Fibroblast of mammary gland (primary cell): ENCODE results near the gene UBE2Q2.

Experiments
- DNase-seq: peaks from one replicate; pipeline ENCODE4 v3.0.0-alpha.2; 2010; ENCODE audit warnings: low read depth
- H3K4me3 ChIP-seq: 2 replicates; pipeline ENCODE4 v1.5.1; 2011; ENCODE audit warnings: low read depth, mild to moderate bottlenecking, low read length, moderate library complexity; ENCODE audit not compliant: control insufficient read depth
- TF ChIP-seq, protein P1 (sequence below): conservative IDR thresholded peaks from 2 replicates; pipeline ENCODE4 v1.5.1; 2011; ENCODE audit warnings: low read depth, low read length, inconsistent platforms; ENCODE audit not compliant: control insufficient read depth, insufficient read depth

Gene UBE2Q2

DNA sequence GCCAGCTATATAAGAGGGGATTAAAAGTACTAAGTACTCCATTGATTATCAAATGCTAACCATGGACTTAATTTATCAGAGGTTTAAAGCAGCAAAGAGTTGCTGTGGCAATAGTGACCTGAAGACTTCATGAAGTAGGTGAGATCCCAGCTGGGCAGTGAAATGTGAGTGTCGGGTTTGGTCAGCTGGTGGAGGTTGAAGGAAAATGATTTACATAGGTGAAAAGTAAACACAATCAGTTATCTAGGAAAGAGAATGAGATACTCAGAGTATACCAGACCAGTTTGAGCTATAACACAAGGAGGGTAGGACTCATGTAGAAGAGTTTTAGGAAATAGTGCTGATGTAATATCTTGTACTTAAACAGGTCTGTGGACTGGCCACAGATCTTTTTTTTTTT lies 43.9 kb downstream of the UBE2Q2 start:
- no peak overlapping the region for H3K4me3 ChIP-seq
- no peak for DNase-seq
- TF ChIP-seq, protein P1, sequence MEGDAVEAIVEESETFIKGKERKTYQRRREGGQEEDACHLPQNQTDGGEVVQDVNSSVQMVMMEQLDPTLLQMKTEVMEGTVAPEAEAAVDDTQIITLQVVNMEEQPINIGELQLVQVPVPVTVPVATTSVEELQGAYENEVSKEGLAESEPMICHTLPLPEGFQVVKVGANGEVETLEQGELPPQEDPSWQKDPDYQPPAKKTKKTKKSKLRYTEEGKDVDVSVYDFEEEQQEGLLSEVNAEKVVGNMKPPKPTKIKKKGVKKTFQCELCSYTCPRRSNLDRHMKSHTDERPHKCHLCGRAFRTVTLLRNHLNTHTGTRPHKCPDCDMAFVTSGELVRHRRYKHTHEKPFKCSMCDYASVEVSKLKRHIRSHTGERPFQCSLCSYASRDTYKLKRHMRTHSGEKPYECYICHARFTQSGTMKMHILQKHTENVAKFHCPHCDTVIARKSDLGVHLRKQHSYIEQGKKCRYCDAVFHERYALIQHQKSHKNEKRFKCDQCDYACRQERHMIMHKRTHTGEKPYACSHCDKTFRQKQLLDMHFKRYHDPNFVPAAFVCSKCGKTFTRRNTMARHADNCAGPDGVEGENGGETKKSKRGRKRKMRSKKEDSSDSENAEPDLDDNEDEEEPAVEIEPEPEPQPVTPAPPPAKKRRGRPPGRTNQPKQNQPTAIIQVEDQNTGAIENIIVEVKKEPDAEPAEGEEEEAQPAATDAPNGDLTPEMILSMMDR = no peak

DNA sequence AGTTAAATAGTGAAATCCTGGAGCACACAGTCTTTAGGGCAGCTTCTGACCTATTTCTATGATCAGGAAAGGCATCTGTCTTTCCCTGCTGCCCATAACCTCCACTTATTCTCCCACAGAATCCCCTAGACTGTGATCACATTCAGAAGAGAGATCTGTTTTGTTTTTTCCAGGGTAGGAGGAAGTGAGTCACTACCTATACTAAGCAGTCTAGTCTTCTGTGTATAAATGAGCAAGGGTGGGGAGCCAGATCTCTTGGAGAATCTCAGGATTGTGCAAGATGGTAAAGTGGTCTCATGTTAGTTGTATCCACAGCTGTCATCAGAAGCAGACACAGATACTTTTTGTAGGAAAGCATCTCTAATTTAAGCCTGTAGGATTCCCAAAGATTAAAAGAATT lies 48.6 kb downstream of the UBE2Q2 start:
- TF ChIP-seq, protein P1 = no peak
- peak; percentile 90 for DNase-seq
- no peak overlapping the region for H3K4me3 ChIP-seq

DNA sequence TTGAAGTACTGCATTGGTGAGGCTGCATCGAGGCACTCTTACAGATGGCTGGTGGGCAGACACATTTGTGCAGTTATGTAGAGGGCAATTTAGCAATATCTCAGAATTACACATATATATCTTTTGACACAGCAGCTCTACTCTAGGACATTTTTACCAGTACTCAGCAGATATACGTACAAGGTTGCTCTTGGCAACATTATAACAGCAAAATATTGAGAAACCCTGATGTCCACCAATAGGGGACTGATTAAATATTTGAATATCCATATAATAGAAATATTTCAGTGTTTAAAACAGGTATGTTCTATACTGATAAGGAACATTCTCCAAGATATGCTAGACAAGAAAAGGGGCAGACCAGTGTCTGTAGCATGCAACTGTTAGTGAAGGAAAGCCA lies 52.5 kb downstream of the UBE2Q2 start:
- no peak for DNase-seq
- no peak overlapping the region for H3K4me3 ChIP-seq
- TF ChIP-seq, protein P1 = no peak

DNA sequence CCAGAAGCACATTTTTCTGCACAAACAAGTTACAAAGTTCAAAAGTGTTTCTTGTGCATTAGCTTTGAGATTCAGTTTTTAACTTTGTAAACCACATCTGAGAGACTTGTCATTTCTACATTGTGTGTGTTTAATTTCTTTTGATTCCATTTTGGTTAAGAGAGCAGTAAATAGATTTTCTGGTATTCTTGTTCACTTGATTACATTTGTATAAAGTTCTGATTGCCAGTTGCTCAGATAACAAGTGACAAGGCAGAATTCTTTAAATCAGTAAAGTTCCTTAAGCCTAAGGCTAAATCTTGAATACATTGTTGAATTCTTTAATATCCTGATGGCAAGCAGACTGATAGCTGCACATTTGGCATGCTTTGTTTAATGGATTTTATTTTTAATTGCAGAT lies 57.3 kb downstream of the UBE2Q2 start:
- TF ChIP-seq, protein P1 = no peak
- DNase-seq = no peak
- no peak overlapping the region for H3K4me3 ChIP-seq

DNA sequence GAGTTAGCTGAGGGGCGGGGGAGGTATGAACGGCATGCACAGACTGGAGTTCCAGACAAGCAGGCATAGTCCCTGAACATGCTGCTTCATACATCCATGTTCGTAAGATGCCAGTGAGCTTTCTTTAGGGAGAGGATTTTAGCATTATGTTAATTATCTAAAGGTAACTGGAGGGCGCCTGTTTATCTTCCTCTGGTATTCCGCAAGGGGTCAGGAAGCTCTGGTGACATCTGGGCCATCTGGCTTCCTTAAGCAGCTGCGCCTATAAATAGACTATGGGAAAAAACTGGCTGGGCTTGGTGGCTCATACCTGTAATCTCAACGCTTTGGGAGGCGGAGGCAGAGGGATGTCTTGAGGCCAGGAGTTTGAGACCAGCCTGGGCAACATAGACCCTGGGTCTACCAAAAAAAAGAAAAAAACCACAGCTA lies 58.9 kb downstream of the UBE2Q2 start:
- DNase-seq = no peak
- no peak overlapping the region for H3K4me3 ChIP-seq
- TF ChIP-seq, protein P1 = no peak

DNA sequence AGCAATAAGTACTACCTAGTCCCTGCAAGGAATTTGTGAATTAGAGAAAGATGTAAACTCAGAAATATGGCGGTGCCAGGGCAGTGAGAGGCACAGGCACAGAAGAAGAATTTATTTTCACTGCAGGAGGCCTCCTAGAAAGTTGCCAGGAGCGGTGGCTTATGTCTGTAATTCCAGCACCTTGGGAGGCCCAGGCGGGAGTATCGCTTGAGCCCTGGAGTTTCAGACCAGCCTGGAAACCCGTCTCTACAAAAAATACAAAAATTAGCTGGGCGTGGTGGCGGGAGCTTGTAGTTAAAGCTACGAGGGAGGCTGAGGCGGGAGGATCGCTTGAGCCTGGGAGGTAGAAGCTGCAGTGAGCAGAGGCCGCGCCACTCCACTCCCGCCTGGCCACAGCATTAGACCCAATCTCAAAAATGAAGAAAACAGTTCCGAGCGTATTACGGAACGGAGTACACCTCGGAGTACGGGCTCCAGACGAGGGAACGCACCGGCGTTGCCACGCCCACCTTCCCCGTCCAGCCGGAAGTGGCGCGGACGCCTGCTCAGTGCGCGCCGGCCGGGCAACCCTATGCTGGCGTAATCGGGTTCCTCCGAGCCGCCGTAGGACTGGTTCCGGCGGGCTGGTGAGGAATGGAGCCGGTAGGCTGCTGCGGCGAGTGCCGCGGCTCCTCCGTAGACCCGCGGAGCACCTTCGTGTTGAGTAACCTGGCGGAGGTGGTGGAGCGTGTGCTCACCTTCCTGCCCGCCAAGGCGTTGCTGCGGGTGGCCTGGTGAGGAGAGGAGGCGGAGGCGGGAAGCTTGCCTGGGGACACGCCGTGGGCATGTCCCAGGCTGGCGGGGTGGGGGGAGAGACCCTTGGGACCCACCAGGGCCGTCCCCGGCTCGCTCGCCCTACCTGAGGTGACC lies 60.3 kb downstream of the UBE2Q2 start, which contains the start of gene FBXO22:
FBXO22 (plus strand) TSS at position 548 of the 909 bp plus-strand sequence; CDS start at position 634, 86 bp downstream.
- peak; percentile 87 for DNase-seq
- TF ChIP-seq, protein P1 = no peak
- peak within 1 kb of the TSS; percentile 95 for H3K4me3 ChIP-seq
